ENCODE results near the gene IFTAP.

Gene IFTAP

GRCh38 chr11:36577859-36578258 lies 16.4 kb upstream of the IFTAP start (continued):
- TF ChIP-seq ZNF394 (tag by site-specific recombination; IDR thresholded peaks at IDR 0.05; ENCODE audit: borderline replicate concordance): no peak
- TF ChIP-seq ZEB2 (tag by site-specific recombination; IDR thresholded peaks at IDR 0.05): no peak
- no peak for TF ChIP-seq ZNF311 (tag by site-specific recombination; IDR thresholded peaks at IDR 0.05; ENCODE audit: borderline replicate concordance)
- TF ChIP-seq ZBTB11 (tag by site-specific recombination; conservative IDR thresholded peaks at IDR 0.05; ENCODE audit: low read depth): no peak
- TF ChIP-seq ZNF24 (tag by site-specific recombination; IDR thresholded peaks at IDR 0.05): no peak
- TF ChIP-seq HOXC10 (CRISPR knock-in tag; IDR thresholded peaks at IDR 0.05): no peak
- TF ChIP-seq ZNF214 (tag by site-specific recombination; IDR thresholded peaks at IDR 0.05; ENCODE audit: borderline replicate concordance): no peak
- TF ChIP-seq ZNF223 (tag by site-specific recombination; IDR thresholded peaks at IDR 0.05): no peak
- TF ChIP-seq ZNF621 (tag by site-specific recombination; IDR thresholded peaks at IDR 0.05): no peak
- peak; percentile 47; the same call in 1 of the 2 replicates for TF ChIP-seq BCL11A (tag by site-specific recombination; IDR thresholded peaks at IDR 0.05; ENCODE audit: low read depth)
- TF ChIP-seq HIC1 (tag by site-specific recombination; IDR thresholded peaks at IDR 0.05): peak; percentile 69; the same call in 1 of the 2 replicates
- 0 out of 2 replicates have a peak, but pooled peaks have one; percentile 11 for TF ChIP-seq BCL11B (tag by site-specific recombination; IDR thresholded peaks at IDR 0.05; ENCODE audit: low read depth)
- TF ChIP-seq FEZF1 (tag by site-specific recombination; IDR thresholded peaks at IDR 0.05): peak; percentile 33; the same call in 1 of the 2 replicates
- TF ChIP-seq, protein P1, sequence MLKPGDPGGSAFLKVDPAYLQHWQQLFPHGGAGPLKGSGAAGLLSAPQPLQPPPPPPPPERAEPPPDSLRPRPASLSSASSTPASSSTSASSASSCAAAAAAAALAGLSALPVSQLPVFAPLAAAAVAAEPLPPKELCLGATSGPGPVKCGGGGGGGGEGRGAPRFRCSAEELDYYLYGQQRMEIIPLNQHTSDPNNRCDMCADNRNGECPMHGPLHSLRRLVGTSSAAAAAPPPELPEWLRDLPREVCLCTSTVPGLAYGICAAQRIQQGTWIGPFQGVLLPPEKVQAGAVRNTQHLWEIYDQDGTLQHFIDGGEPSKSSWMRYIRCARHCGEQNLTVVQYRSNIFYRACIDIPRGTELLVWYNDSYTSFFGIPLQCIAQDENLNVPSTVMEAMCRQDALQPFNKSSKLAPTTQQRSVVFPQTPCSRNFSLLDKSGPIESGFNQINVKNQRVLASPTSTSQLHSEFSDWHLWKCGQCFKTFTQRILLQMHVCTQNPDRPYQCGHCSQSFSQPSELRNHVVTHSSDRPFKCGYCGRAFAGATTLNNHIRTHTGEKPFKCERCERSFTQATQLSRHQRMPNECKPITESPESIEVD (tag by site-specific recombination; IDR thresholded peaks at IDR 0.05): peak; percentile 26; the same call in 1 of the 2 replicates
- TF ChIP-seq ZNF423 (tag by site-specific recombination; IDR thresholded peaks at IDR 0.05): no peak
- no peak for TF ChIP-seq ZNF391 (tag by site-specific recombination; IDR thresholded peaks at IDR 0.05; ENCODE audit: borderline replicate concordance, low read depth)
- no peak for TF ChIP-seq YY1 (tag by site-specific recombination; IDR thresholded peaks at IDR 0.05)
- TF ChIP-seq ZBTB20 (tag by site-specific recombination; IDR thresholded peaks at IDR 0.05): no peak
- no peak for TF ChIP-seq ZXDB (tag by site-specific recombination; IDR thresholded peaks at IDR 0.05)
- no peak for TF ChIP-seq ZNF2 (tag by site-specific recombination; IDR thresholded peaks at IDR 0.05)
- no peak for TF ChIP-seq TSHZ1 (tag by site-specific recombination; IDR thresholded peaks at IDR 0.05; ENCODE audit: borderline replicate concordance)
- TF ChIP-seq ZBTB1 (tag by site-specific recombination; IDR thresholded peaks at IDR 0.05): no peak
- TF ChIP-seq YY2 (tag by site-specific recombination; IDR thresholded peaks at IDR 0.05): no peak
- peak; percentile 21; the same call in 1 of the 2 replicates for TF ChIP-seq ZNF335 (tag by site-specific recombination; conservative IDR thresholded peaks at IDR 0.05)
- TF ChIP-seq ZNF132 (tag by site-specific recombination; IDR thresholded peaks at IDR 0.05; ENCODE audit: borderline replicate concordance): no peak
- no peak for TF ChIP-seq ZNF707 (tag by site-specific recombination; IDR thresholded peaks at IDR 0.05)
- TF ChIP-seq ZNF239 (tag by site-specific recombination; IDR thresholded peaks at IDR 0.05): no peak
- TF ChIP-seq ZNF514 (tag by site-specific recombination; IDR thresholded peaks at IDR 0.05): no peak
- no peak for TF ChIP-seq PRDM1 (tag by site-specific recombination; IDR thresholded peaks at IDR 0.05)
